ENCODE measurements around the gene GPR78.

GPR78 gene

DNA sequence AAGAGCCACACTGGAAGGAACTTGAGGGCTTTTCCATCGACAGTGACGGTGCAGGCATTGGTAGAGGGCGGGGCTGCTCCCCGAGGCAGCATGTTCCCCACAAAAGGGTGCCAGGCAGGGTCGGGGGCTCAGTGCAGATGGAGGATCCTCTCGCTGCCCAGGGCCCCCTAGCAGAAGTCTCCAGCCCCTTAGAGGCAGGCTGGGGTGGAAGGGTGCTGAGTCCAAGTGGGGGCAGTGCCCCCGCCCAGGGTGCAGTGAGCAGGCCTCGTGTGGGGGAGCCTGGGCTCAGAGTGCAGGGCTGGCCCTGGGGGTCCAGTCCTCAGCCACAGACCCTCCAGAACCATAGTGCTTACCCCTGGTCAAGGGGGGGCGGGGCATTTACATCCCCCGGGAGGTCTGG lies 21.4 kb downstream of the GPR78 start:
- DNase-seq: no peak

DNA sequence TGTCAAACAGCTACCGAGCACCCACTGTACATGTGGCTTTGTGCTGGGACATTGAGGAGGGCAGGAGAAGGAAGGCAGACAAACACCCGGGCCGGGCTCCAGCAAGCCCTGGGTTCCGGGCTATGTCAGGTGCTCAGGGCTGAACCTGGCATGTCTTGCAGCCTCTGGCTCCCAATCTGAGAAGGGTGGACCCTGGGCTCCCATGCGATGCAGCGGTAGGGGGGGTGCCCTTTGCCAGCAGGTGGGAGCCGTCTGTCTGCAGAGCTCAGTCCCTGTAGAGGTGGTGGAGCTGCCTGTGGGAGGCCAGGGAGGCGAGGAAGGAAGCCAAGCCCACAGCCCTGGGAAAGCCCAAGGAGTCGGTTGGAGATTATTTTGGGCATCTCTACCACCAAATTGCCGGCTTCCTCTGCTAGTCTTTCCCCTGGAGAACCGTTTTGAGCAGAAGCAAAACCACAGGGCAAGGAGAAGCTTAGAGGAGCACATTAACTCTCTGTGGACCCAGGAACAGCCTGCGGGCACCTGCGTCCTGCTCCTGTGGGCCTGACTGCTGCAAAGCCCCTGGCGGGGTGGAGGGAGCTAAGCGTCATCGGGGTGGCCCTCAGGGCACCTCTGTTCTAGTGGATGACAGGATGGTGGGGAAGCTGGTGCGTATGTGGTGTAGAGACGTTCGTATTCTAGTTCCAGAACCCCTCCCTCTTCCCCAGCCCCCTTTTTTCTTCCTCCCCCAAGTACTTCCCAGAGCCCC lies 22.7 kb downstream of the GPR78 start:
- DNase-seq: no peak

DNA sequence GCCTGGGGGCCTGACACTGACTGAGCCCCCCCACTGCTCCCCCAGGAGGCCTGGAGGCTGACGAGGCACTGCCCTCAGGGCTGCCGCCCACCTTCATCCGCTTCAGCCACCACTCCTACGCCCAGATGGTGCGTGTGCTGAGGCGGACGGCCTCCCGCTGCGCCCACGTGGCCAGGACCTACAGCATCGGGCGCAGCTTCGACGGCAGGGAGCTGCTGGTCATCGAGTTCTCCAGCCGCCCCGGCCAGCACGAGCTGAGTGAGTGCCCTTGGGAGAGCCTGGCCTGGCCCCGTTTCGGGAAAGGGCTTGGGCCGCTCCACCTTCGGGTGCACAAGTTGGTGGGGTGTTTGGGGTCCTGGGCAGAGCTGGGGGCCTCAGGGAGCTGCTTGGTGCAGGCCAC lies 23.7 kb downstream of the GPR78 start:
- DNase-seq: no peak

DNA sequence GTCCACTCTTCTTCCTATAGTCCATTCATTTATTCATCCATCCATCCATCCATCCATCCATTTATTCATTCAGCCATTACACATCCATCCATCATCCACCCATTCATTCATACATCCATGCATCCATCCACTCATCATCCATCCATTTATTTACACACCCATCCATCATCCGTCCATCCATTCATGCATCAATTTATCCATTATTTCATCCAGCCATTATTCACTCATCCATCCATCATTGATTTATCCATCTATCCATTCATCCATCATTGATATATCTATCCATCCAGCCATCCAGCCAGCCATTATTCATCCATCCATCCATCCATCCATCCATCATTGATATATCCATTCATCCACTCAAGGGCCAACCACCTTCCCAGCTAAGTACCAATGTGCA lies 25.1 kb downstream of the GPR78 start:
- DNase-seq: no peak

DNA sequence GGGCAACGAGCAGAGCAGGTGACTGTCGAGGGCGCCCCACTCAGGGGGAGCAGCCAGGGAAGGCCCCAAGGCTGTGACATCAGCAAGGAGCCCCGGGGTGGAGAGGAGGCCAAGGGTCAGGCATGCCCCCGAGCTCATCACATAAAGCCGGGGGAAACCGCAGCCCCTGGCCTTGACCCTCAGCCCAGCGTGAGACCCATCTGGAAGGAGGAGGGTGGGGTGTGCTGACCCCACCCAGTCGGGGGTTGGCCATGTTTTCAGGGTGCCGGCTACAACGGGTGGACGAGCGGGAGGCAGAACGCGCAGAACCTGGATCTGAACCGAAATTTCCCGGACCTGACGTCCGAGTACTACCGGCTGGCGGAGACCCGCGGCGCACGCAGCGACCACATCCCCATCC lies 26.3 kb downstream of the GPR78 start:
- no peak for DNase-seq

DNA sequence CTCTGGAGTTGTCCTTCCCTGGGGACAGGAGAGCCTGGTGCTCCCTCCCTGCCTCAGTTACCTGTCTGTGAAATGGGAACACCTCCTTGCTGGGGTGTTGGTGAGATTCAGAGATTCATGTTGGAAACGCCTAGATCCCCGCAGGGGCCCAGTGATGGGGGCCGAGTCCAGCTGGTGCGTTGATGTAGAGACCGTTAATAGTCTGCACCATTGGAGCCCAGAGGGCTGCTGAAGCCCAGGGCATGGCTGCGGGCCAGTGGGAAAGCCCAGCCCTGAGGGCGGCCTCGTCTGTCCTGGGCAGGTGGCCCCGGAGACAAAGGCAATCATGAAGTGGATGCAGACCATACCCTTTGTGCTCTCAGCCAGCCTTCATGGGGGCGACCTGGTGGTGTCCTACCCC lies 26.8 kb downstream of the GPR78 start:
- DNase-seq: no peak

DNA sequence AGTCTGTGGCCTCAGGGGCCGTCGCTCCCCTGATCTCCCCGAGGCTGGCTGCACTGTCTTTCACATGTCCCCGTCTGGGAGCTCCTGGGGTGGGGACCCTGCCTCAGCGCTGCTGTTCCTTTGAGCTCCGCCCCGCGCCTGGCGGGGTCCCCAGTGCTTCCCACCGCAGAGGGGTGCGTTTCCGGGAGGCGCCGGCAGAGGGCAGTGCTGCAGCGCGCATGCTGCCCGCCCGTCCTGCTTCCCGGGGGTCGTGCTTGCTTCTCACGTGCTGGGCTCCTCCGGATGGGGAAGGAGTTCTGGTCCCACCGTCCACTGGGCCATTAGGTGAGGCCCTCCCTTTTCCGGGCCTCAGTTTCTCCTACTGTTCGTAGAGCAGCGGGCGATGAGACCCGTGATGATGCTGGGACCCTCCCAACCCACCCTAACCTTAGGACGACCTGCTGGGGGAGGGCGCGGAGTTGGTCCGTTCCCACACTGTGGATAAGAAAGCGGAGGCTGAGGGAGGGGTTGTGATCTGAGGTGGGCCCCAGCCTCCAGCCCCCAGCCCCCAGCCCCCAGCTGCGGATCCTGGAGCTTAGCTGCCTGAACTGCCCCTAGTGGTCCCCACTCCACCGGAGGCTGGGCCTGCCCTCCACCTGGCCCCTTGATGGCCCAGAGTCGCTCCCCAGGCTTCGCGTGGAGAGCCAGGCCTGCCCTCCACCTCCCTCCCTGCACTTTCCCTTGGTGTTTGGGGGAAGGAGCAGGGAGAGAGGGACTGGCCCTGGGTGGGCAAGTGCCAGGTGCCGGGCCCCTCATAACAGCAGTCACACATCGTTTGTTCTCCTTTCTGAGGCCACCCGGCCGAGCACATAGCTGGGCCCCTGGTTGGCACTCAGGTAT lies 27.6 kb downstream of the GPR78 start:
- no peak for DNase-seq

DNA sequence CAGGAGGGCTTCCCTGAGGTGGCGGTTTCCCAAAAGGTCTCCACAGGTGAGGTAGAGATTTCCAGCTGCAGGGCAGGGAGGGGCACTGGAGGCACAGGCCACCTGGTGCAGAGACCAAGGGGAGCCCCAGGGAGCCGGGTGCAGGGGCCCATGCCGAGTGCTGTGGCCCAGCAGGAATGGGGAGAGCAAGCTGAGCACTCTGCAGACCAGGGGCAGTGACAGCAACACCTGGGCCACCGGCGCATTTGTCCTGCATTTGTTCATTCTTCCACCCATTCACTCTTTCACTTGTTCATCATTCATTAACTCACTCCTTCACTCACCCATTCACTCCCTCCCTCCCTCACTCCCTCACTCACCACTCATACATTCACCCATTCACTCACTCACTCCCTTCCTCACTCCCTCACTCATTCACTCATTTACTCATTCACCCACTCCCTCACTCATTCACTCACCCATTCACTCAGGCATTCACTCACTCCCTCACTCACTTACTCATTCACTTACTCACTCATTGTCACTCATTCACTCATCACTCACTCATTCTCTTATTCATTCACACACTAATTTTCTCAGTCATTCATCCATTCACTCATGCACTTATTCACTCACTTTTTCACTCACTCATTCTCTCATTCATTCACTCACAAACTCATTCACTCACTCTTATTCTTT lies 28.7 kb downstream of the GPR78 start:
- DNase-seq: no peak

DNA sequence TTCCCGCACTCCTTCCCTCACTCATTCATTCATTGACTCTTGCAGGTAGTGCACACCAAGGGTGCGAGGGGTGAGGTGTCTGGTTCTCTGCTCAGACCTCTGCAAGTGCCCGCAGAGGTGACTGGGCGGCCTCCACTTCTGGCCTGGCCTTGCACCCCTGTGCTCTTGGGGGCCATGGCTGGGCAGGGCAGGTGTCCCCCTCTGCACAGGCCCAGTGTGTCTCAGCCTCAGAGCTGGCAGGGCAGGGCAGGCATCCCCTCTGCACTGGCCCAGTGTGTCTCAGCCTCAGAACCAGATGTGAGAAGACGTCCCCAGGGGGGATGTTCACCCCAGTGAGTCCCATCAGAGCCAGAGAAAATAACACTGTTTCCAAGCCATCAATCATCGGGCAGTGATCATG lies 29.2 kb downstream of the GPR78 start:
- no peak for DNase-seq

DNA sequence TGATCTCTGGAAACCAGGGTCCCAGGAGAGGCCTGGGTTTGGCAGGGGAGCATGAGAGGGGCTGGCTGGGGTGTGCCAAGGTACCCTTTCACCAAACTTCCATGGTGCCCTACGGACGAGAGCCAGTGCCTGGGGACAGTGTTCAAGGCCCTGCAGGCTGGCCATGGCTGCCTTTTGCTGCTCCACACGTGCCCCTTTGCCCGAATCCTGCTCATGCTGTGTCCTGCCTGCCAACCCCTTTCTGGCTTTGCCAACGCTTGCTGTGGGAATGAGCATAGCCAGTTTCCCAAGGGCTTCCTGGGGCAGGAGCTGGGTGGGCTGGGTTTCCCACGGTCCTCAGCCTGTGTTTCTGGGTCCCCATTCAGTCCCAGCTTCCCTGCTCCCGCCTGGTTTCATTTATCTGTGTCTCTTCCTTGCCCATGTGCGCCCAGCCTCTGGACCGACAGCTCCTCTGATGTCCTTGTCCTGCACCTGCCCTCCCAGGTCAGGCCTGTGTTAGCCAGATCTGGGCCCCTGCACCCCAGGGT lies 29.7 kb downstream of the GPR78 start:
- DNase-seq: no peak

DNA sequence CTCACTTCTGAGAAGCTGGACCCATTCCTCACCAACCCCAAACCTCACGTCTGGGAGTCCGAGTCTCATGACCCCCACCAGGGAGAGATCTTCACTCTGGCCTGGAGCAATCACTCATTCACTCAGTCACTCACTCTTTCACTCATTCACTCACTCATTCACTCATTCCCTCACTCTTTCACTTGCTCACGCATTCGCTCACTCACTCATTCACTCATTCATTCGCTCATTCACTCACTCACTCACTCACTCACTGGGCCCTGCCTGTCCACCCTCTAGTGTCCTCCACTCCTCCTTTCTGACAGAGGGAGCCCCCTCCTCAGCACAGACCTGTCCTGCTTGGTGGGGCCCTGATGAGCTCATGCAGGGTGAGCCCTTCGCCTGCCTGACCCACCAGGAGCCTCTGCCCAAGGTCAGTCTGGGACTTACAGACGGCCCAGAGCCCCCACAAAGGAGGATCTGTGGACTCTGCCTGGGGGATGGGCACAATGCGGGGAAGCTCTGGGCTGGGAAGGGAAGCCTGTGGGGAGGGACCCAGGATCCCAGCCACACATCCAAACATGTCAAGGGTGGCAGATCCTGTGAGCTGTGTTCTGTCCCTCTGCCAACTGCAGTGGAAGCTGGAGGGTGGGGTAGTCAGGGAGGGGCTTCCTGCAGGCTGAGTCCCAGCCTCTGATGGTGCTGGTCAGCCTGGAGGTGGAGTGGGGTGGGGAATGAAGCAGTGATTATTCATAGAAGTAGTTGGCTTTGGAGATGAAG lies 30.8 kb downstream of the GPR78 start:
- DNase-seq: no peak

DNA sequence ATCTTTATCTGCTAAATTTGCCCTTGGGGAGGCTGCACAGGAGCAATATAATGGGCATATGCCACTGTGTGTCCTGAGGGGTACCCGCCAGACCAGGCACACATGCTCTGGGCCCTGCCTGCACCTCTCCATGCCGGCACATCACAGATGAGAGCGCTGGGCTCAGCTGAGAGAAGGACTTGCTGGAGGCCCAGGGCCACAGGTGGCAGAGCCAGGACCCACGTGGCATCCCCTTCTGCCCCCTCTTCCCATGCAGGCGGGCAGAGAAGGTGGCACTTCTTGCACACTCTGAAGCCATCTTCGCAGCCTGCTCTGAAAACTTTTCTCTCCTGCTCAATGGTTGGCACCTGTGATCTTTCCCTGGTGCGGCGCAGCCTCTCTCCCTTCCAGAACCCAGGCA lies 32.5 kb downstream of the GPR78 start:
- no peak for DNase-seq

DNA sequence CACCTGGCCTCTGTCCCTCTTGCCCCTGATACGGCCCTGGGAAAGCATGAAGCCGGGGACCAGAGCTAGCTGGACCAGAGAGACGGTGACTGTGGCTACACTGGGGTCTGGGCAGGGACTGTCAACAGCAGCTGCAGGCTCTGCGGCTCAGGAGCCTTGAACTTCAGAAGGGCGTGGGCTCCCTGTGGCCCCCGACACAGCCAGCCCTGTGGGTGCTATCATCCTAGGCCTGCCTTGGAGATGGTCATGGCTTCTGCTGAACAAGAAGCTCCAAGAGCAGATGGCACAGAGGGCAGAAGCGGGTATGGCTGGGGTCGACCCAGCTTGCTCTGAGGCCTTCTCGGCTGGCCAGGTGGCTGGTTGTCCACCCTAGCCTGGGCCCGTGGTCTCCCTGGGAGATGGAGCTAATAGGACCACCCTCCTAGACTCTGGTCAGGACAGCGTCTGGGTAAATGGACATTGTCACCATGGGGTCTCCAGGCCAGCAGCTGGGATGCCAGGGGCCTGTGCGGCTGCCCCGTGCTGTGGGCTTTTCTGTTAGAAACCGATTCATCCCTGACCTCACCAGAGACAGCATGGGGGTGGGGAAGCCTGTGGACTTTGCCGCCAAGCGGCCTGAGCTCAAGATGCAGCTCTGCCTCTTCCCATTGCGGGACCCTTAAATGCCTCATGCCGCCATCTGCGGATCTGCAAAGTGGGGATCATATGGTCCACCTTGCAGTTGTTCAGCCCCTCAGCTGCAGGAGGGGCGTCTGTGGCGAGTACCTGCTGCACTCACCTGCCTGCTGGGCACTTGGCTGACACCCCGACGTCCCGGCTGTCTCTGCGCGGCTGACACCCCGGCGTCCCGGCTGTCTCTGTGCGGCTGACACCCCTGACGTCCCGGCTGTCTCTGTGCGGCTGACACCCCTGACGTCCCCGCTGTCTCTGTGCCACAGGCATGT lies 33.5 kb downstream of the GPR78 start:
- DNase-seq: no peak

DNA sequence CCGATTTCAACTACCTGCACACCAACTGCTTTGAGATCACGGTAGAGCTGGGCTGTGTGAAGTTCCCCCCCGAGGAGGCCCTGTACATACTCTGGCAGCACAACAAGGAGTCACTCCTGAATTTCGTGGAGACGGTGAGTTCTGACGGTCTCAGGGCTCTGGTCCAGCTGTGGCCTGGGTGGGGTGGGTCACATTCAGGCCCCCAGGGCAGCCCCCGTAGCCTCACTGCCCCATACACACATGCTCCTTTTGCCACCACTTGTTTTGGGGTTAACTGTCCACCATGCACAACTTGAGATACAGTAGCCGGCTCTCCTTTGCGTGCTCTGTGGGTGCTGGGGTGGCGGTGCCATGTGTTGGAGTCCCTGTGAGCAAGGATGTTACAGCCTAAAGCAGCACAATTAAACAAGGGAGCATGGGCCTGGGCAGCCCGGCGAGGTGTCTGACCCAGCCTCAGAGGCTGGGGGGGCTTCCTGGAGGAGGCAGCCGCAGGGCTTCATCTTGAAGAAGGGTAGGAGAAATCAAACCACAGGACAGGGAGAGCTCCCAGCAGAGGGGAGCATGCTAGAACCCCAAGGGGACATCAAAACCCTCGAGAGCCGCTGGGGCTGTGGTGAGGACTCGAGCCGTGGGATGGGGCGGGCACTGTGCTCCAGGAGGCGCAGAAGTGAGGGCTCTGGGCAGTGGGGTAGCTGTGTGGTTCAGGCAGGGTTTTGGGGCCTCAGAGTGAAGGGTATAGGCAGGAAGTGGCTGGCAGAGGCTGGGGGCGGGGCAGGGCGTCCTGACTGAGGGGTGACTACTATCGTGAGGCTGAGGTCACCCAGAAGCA lies 34.4 kb downstream of the GPR78 start:
- no peak for DNase-seq

DNA sequence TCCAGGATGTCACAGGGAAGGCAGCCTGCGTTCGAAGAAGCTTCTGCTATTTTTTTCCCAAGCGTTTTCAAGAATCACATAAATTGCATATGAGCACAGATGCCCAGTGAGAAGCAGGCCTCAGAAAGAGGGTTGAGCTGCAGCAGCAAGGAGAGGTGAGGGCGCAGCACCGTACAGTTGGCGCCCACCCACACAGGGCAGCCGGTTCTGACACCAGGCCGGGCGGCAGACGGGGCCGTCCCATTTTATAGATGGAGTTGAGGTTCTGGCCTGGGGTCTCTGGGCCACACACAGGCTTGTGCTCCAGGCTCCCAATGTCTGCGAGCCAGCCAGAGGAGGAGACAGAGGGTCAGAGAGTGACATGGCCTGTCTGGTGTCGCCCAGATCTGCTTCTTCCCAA lies 35.2 kb downstream of the GPR78 start:
- DNase-seq: no peak

DNA sequence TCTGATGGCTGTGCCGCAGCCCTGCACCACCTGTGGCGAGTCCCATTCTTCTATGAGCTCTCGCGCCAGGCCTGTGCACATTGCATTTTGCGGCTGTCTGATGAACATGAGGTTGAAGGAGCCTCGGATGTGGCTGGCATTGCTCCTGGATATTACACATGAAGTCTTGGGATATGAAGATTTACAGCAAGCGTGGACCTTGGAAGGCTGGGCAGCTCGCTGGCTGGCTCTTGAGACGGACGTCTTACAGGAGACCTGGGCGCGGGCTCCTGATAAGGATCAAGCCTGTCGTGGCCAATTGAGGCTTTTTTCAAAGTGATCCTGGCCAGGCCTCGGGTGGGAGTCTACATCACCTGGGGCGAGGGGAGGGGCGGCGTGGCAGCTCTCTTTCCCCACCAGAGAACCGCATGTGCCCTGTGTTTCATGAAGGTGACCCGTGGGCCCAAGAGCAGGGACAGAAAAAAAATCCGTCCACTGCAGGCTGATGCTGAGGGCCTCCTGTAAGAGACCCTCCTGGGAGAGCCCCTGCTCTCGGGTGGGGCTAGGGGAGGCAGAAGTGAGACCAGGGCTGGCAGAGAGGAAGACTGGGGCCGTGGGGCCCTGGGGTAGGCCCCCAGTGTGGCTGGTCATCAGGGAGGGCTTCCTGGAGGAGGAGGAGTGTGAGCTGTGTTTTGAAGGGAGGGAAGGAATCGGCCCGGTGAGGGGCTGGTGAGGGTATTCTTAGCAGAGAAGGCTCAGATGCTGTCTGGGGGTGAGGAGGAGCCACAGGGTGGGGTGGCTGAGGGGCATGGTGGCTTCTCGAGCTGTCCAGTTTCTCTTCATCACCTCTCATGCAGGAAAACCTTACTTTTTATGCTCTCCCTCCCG lies 36.0 kb downstream of the GPR78 start:
- DNase-seq: no peak

DNA sequence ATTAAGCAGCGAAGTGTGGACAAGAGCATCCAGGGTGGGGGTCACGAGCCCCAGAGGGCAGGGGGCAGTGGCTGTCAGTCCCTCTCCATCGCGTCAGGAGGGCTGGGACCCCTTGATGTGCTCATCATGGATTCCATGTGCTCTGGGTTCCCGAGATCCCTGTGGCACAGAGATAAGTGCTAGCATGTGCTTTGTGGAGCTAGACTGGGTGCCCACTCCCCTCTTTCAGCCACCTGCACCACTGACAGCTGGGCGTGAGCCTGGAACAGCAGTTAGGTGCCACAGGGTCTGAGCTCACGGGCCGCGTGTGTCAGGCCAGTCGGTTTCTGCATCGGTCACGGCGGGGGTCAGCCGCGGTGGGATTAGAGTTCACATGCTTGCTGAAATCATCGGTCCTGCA lies 36.6 kb downstream of the GPR78 start:
- DNase-seq: no peak

DNA sequence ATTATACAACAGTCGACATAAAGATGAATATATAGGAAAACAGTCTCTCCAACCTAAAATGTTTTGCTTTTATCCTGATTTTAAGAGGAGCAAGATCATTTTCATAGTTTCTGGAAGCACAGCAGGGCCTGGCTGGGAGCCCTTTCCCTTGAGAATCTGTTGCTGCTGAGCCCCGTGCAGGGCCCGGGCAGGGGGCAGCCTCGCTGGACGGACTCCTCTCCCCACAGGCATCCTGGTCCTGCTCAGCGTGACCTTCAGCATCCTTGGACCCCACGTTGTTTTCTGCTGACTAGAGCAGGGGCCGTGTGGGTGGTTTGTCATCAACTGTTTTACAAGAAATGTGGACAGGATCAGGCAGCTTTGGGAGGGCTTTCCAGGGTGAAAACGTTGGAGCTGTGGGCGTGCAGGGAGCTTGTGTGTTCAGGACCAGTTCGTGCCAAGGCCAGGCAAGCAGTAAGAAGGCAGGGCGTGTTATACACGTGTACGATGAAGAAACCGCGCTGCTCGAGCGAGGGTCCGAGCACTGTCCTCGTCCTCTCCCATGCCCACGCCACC lies 37.4 kb downstream of the GPR78 start:
- no peak for DNase-seq

DNA sequence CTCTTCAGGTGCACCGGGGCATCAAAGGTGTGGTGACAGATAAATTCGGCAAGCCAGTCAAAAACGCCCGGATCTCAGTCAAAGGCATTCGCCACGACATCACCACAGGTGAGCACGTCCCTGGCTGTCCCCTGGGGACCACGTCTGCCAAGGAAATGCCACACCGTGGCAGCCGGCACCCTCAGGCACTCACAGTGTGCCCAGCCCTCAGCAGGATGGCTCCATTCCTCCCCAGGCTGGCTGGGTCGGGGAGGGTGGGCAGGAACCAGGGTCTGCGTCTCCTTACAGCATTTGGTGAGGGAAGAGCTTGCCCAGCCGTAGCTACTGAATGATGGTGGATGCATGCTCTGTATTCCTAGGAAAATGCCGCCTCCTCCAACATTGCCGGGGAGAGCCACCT lies 38.2 kb downstream of the GPR78 start:
- DNase-seq: no peak

All from NCI-H510A treated with DMSO at 0.1 percent for 48 hours (cell line).